NCI-H2171 treated with DMSO at 0.1 percent for 48 hours (cell line): Measurements from ENCODE around the gene CALCOCO1.

Experiments used
- DNase-seq: peaks from one replicate; lab custom pipeline; 2025; lab: John Stamatoyannopoulos, UW

CALCOCO1 gene

DNA sequence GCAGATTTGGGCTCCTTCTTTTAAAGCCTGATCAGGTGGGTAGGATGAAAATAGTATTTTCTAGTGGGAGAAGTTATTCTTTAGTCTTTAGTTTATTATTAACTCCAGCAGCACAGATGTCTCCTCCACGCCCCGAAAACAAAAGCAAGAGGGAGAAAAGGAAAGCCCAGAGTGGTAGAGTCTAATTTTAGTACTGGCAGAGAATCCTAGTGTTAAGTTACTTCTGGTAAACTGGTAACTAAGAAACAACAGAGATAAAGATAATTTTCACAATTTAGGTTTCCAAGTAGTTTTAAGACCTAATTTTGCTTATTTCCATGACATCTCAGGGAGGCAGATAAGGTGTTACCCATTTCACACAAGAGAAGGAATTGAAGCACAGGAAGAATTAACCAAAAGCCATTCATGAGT lies 67.7 kb downstream of the CALCOCO1 start:
- DNase-seq = no peak

DNA sequence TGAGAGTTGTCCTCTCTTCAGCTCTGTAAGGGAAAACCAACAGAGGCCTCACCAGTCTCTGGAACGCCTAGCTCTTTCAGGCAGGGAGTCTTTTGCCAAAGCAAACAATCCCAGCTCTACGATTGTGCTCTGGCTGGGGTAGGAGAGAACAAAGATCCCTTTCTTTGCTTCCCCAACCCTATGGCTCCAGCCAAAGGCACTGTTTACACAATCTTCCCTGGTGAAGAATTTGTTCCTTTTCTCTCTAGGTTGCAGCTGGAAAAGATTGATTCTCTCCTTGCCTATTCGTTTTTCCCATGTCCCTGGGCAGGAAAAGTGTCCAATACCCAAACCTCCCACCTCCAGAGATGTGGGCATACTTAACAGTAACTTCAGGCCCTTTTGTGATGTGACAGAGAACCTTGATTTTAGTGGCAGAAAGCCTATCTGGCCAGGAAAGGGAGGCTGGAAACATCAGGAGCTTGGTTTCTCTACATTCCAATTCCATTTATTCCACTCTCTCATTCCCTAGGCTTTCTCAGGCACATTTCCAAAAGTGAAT lies 68.2 kb downstream of the CALCOCO1 start:
- DNase-seq = no peak
